GM18873 (cell line): ENCODE results near the gene PCDHA12.
"Not testable (repeated sequence)": the region's sequence is repeated elsewhere in the genome, so short reads cannot be mapped to it uniquely, and the experiment has no call there.

Experiments used
- ATAC-seq: cut with Tn5 transposase; IDR thresholded peaks from one replicate; pipeline ENCODE4 v1.9.1; 2021; ENCODE audit warnings: mild to moderate bottlenecking, moderate library complexity, moderate number of reproducible peaks; ENCODE audit not compliant: unreplicated experiment, low FRiP score

Gene PCDHA12, protein sequence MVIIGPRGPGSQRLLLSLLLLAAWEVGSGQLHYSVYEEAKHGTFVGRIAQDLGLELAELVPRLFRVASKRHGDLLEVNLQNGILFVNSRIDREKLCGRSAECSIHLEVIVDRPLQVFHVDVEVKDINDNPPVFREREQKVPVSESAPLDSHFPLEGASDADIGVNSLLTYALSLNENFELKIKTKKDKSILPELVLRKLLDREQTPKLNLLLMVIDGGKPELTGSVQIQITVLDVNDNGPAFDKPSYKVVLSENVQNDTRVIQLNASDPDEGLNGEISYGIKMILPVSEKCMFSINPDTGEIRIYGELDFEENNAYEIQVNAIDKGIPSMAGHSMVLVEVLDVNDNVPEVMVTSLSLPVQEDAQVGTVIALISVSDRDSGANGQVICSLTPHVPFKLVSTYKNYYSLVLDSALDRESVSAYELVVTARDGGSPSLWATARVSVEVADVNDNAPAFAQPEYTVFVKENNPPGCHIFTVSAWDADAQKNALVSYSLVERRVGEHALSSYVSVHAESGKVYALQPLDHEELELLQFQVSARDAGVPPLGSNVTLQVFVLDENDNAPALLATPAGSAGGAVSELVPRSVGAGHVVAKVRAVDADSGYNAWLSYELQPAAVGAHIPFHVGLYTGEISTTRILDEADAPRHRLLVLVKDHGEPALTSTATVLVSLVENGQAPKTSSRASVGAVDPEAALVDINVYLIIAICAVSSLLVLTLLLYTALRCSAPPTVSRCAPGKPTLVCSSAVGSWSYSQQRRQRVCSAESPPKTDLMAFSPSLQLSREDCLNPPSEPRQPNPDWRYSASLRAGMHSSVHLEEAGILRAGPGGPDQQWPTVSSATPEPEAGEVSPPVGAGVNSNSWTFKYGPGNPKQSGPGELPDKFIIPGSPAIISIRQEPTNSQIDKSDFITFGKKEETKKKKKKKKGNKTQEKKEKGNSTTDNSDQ

GRCh38 chr5:140875085-140876065 is at the start of gene PCDHA12:
PCDHA12 (plus strand) TSS chr5:140875308; CDS start chr5:140875473, 165 bp downstream.
- ATAC-seq: no peak

DNA sequence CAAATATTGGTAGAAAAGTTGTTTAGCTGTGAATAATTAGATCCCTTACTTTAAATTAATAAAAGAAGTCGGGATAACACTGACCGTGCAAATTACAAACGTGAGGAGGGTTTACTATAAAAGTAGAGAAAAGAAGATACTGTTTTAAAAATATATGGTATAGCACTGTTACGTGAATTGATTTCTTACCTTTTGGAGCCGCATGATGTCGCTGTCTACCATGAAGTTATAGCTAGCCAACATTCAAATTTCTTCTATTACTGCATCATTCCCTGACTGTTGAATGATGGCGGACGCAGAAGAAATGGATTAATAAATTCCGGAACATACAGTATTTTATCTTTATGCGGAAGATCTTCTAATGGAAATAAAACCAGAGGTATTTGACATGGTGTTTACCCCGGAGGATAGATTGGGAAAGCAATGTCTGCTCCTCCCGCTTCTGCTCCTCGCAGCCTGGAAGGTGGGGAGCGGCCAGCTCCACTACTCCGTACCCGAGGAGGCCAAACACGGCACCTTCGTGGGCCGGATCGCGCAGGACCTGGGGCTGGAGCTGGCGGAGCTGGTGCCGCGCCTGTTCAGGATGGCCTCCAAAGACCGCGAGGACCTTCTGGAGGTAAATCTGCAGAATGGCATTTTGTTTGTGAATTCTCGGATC is 47.3 kb upstream of the PCDHA12 start, which contains the start of gene PCDHA6:
PCDHA6 (plus strand) TSS at position 257 of the 658 bp plus-strand sequence; CDS start at position 389, 132 bp downstream.
- ATAC-seq: no peak

- no peak for ATAC-seq
Measured at GRCh38 chr5:140828362-140828737, 46.8 kb upstream of the PCDHA12 start.

GRCh38 chr5:140829511-140830501 is 45.3 kb upstream of the PCDHA12 start:
- ATAC-seq: not testable (repeated sequence)

DNA sequence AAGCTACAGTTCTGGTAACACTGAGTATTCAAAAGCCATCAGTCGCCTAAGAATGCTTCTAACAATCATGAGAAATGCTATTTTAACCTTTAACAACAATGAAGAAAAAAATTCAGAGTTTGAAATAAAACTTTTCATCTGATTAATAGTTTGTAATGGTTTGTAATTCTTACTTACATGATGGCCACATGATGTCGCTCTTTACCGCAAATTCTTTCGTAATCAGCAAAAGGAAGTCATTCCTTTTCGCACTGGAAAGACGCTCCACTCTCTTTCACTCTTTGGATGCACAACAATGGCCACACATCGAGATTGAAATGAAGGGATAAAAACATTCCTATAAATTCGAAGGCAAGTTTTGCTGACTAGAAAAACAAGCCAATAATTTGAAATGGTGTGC is 41.1 kb upstream of the PCDHA12 start, which contains the start of gene PCDHA7:
PCDHA7 (plus strand) TSS at position 277 of the 400 bp plus-strand sequence; CDS start at position 392, 115 bp downstream.
- no peak for ATAC-seq

GRCh38 chr5:140834439-140835008 is 40.6 kb upstream of the PCDHA12 start:
- not testable (repeated sequence) for ATAC-seq

GRCh38 chr5:140835622-140836510 is 39.2 kb upstream of the PCDHA12 start:
- no peak for ATAC-seq

GRCh38 chr5:140840978-140841962 is 33.8 kb upstream of the PCDHA12 start, which contains the start of gene PCDHA8:
PCDHA8 (plus strand) TSS chr5:140841187; CDS start chr5:140841322, 135 bp downstream.
- no peak for ATAC-seq

DNA sequence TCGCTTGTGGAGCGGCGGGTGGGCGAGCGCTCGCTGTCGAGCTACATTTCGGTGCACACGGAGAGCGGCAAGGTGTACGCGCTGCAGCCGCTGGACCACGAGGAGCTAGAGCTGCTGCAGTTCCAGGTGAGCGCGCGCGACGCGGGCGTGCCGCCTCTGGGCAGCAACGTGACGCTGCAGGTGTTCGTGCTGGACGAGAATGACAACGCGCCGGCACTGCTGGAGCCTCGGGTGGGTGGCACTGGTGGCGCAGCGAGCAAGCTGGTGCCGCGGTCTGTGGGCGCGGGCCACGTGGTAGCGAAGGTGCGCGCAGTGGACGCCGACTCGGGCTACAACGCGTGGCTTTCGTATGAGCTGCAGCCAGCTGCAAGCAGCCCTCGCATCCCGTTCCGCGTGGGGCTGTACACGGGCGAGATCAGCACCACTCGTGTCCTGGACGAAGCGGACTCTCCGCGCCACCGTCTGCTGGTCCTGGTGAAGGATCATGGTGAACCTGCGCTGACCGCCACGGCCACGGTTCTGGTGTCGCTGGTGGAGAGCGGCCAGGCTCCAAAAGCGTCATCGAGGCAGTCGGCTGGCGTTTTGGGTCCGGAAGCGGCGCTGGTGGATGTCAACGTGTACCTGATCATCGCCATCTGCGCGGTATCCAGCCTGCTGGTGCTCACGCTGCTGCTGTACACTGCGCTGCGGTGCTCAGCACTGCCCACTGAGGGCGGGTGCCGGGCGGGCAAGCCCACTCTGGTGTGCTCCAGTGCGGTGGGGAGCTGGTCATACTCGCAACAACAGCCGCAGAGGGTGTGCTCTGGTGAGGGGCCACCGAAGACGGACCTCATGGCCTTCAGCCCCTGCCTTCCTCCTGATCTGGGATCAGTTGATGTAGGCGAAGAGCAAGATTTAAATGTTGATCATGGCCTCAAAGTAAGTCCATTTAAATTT is 32.0 kb upstream of the PCDHA12 start:
- ATAC-seq: no peak

DNA sequence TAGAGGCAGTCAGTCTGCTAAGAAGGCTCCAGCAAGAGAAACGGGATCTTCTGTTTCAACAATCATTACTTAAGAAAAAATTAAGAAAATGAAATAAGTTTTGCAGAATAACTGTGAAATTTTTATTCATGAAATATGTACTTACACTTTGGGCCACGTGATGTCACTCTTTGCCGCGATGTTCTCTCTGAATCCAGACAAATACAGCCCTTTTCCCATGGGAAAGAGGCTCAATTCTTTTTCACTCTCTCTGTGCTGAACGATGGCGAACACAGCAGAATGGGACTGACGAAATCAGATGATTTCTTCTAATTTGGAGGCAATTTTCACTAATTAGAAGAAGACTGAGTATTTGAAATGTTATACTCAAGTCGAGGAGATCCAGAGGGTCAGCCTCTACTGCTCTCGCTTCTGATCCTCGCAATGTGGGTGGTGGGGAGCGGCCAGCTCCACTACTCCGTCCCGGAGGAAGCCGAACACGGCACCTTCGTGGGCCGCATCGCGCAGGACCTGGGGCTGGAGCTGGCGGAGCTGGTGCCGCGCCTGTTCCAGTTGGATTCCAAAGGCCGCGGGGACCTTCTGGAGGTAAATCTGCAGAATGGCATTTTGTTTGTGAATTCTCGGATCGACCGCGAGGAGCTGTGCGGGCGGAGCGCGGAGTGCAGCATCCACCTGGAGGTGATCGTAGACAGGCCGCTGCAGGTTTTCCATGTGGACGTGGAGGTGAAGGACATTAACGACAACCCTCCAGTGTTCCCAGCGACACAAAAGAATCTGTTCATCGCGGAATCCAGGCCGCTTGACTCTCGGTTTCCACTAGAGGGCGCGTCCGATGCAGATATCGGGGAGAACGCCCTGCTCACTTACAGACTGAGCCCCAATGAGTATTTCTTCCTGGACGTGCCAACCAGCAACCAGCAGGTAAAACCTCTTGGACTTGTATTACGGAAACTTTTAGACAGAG is 26.7 kb upstream of the PCDHA12 start, which contains the start of gene PCDHA9:
PCDHA9 (plus strand) TSS at position 244 of the 964 bp plus-strand sequence; CDS start at position 358, 114 bp downstream.
- not testable (repeated sequence) for ATAC-seq

DNA sequence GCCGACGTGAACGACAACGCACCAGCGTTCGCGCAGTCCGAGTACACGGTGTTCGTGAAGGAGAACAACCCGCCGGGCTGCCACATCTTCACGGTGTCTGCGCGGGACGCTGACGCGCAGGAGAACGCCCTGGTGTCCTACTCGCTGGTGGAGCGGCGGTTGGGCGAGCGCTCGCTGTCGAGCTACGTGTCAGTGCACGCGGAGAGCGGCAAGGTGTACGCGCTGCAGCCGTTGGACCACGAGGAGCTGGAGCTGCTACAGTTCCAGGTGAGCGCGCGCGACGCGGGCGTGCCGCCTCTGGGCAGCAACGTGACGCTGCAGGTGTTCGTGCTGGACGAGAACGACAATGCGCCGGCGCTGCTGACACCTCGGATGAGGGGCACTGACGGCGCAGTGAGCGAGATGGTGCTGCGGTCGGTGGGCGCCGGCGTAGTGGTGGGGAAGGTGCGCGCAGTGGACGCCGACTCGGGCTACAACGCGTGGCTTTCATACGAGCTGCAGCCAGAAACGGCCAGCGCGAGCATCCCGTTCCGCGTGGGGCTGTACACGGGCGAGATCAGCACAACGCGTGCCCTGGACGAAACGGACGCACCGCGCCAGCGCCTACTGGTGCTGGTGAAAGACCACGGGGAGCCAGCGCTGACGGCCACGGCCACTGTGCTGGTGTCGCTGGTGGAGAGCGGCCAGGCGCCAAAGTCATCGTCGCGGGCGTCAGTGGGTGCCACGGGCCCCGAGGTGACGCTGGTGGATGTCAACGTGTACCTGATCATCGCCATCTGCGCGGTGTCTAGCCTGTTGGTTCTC is 25.1 kb upstream of the PCDHA12 start:
- ATAC-seq: not testable (repeated sequence)
